ENCODE measurements around the gene GNG7. TPM values are rescaled to one million over a fixed set of nuclear protein-coding genes. Genes with fewer than 3 reads are reported as not detected.

The GNG7 gene
- total and polyA plus RNA-seq, 2 donors (not counting 3 experiments of a cell fraction or from before 2014, with no cell fraction given), result 0.29 to 0.84 TPM

GRCh38 chr19:2717638-2718541, 15.4 kb upstream of the GNG7 start:
- FAIRE-seq, result no peak
- CTCF ChIA-PET, result interaction anchor here (0.8 kb wide), 1 partner anchor 69 kb away, joined by 3 read pairs; no protein-coding TSS in a partner anchor
- H3K9ac ChIP-seq (replicated peaks; ENCODE audit: extremely low read depth, insufficient read depth, low read length), result no peak overlapping the region

DNA sequence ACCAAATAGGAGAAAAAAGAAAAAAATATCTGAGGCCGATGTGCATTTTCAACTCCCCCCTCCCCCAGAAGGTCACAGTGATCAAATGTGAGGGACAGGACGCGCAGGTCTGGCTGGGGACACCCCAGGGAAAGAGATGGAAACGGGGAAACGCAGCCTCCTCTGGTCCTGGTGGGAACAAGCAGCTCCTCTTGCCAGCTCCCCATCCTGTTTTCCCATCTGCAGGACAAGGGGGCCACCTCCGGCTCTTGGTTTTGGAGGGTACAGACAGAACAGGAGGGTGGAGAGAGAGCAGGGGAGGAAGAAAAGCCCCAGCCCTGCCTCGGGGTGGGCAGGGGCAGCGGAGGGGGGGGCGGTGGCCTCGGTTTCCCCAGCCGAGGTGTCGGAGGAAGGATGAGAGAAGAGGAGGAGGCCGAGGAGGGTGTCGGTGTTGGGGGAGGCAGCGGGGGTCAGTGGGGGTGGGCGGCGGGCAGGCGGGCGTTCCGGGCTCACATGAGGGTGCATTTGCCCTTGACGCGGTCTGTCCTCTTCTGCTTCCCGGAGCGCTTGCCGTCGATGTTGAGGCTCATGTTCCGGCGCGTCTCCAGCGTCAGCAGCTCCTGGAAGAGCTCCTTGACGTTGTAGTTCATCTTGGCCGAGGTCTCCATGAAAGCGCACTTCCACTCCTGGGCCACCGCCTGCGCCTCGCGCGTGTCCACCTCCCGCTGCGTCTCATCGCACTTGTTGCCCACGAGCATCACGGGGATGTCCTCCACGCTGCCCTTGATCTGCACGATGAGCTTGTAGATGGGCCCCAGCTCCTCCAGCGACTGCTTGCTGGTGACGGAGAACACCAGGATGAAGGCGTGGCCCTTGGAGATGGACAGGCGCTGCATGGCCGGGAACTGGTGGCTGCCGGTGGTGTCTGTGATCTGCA, 14.5 kb upstream of the GNG7 start:
- BruUV-seq (replicated peaks), result no TSS peak
- TF ChIP-seq JUN (IDR thresholded peaks at IDR 0.05; ENCODE audit: borderline replicate concordance, insufficient read depth, insufficient read length, low read depth) (no peak), POLR2AphosphoS5 (IDR thresholded peaks at IDR 0.05; ENCODE audit: insufficient read depth, low read depth, low read length) (no peak), POLR2A (IDR thresholded peaks at IDR 0.05; ENCODE audit: low read depth, low read length) (no peak), FOS (IDR thresholded peaks at IDR 0.05; ENCODE audit: borderline replicate concordance, insufficient read depth, low read length) (no peak), CTCF (IDR thresholded peaks at IDR 0.05; ENCODE audit: extremely low read depth in 1 of 2, insufficient read depth in 1 of 2, low read depth in 1 of 2, low read length in 2 of 2) (no peak), MAX (IDR thresholded peaks at IDR 0.05; ENCODE audit: insufficient read depth, insufficient read length) (no peak)
- POLR2A ChIA-PET, result no interaction called here
- CTCF ChIA-PET, result interaction anchor here (0.6 to 0.8 kb wide), 2 partner anchors 33 to 69 kb away, joined by 3 read pairs; no protein-coding TSS in a partner anchor
- intact Hi-C loops (cut with micrococcal nuclease) (no loop called here), dilution Hi-C loops (cut with MboI; ENCODE audit: extremely low pct_ligation_motif_present, low sequenced_read_pairs) (no loop called here)
- FAIRE-seq, result no peak
- peaks cover 9 to 17% of the 10 kb centered on the region in 2 experiments for H3K27me3 ChIP-seq (ENCODE audit: control insufficient read depth in 2 of 2, insufficient read depth in 2 of 2, low read length in 2 of 2)
- no peaks in the 10 kb centered on the region for H3K79me2 ChIP-seq (ENCODE audit: control insufficient read depth, insufficient read depth, low read length)
- no peak overlapping the region for H3K9ac ChIP-seq (replicated peaks; ENCODE audit: extremely low read depth, insufficient read depth, low read length)
- H3K27ac ChIP-seq (ENCODE audit: insufficient read depth, low read depth, low read length), result no peak overlapping the region
- no peak overlapping the region for H3K4me2 ChIP-seq (ENCODE audit: insufficient read depth, low read length)
- H3K4me3 ChIP-seq (replicated peaks in 1 of 3; ENCODE audit: insufficient read depth in 1 of 3, low read depth in 1 of 3, low read length in 3 of 3), result no peak overlapping the region
- no peaks in the 10 kb centered on the region for H3K9me3 ChIP-seq (replicated peaks; ENCODE audit: control insufficient read depth, insufficient read depth, low read length)
- DNase-seq (ENCODE audit: low read depth, low spot score), result no peak
- no peaks in the 10 kb centered on the region for H4K20me1 ChIP-seq (replicated peaks; ENCODE audit: control insufficient read depth, extremely low read depth, insufficient read depth, low read length)
- H3K36me3 ChIP-seq (ENCODE audit: control insufficient read depth in 2 of 2, extremely low read depth in 1 of 2, insufficient read depth in 2 of 2, low read length in 2 of 2), result no peaks in the 10 kb centered on the region
- no peaks in the 10 kb centered on the region for H3K9me1 ChIP-seq (replicated peaks; ENCODE audit: control insufficient read depth, extremely low read depth, insufficient read depth, low read length)
- H2AFZ ChIP-seq (ENCODE audit: low read depth, low read length), result no peak overlapping the region
- no peaks in the 10 kb centered on the region for H3K4me1 ChIP-seq (ENCODE audit: control insufficient read depth, extremely low read depth, insufficient read depth, low read length)

More at GRCh38 chr19:2717638-2718541, 15.4 kb upstream of the GNG7 start:
- Histone ChIP-seq H3K79me2 (ENCODE audit: control insufficient read depth, insufficient read depth, low read length) (no peaks in the 10 kb centered on the region), H3K9me3 (replicated peaks; ENCODE audit: control insufficient read depth, insufficient read depth, low read length) (no peaks in the 10 kb centered on the region), H3K4me2 (ENCODE audit: insufficient read depth, low read length) (no peak overlapping the region), H3K4me3 (replicated peaks in 1 of 3; ENCODE audit: insufficient read depth in 1 of 3, low read depth in 1 of 3, low read length in 3 of 3) (no peak overlapping the region), H3K36me3 (ENCODE audit: control insufficient read depth in 2 of 2, extremely low read depth in 1 of 2, insufficient read depth in 2 of 2, low read length in 2 of 2) (no peaks in the 10 kb centered on the region), H3K27me3 (ENCODE audit: control insufficient read depth in 2 of 2, insufficient read depth in 2 of 2, low read length in 2 of 2) (peaks cover 14 to 23% of the 10 kb centered on the region in 2 experiments), H3K27ac (ENCODE audit: insufficient read depth, low read depth, low read length) (no peak overlapping the region), H3K9me1 (replicated peaks; ENCODE audit: control insufficient read depth, extremely low read depth, insufficient read depth, low read length) (no peaks in the 10 kb centered on the region), H3K4me1 (ENCODE audit: control insufficient read depth, extremely low read depth, insufficient read depth, low read length) (no peaks in the 10 kb centered on the region), H2AFZ (ENCODE audit: low read depth, low read length) (no peak overlapping the region), H4K20me1 (replicated peaks; ENCODE audit: control insufficient read depth, extremely low read depth, insufficient read depth, low read length) (no peaks in the 10 kb centered on the region)
- dilution Hi-C loops (cut with MboI; ENCODE audit: extremely low pct_ligation_motif_present, low sequenced_read_pairs), result no loop called here
- POLR2A ChIA-PET, result no interaction called here
- intact Hi-C loops (cut with micrococcal nuclease), result no loop called here
- DNase-seq (ENCODE audit: low read depth, low spot score), result no peak
- no peak for TF ChIP-seq GATA2 (IDR thresholded peaks at IDR 0.05; ENCODE audit: insufficient read depth, insufficient read length, low read depth, low read length)
- no TSS peak for BruUV-seq (replicated peaks)

Measured in endothelial cell of umbilical vein (primary cell).